ENCODE results near the gene SAMM50.

SAMM50 gene

GRCh38 chr22:43969989-43970755 is 14.9 kb downstream of the SAMM50 start:
- peaks cover 43% of the 10 kb centered on the region for H3K36me3 ChIP-seq (ENCODE audit: control insufficient read depth, insufficient read depth, low read length)
- H3K9ac ChIP-seq (ENCODE audit: low read depth, low read length): no peak overlapping the region

DNA sequence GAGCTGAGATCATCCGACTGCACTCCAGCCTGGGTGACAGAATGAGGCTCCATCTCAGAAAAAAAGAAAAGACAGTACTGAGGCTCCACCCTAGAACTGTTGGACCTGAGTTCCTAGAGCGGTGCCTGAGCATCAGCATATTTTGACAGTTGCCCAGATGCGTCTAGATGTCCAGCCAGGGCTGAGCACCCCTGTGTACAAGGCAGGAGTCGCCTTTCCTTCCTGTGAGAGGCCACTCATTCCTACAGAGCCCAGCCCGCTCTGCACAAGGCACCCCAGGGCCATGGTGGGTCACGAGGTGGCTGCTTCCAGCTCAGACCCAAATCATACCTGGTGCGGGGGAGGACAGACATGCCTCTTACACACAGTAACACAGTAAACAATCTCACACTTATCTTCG is 15.9 kb downstream of the SAMM50 start:
- H3K36me3 ChIP-seq (ENCODE audit: control insufficient read depth, insufficient read depth, low read length): peaks cover 53% of the 10 kb centered on the region
- H3K4me3 ChIP-seq (ENCODE audit: low read depth, low read length): no peak overlapping the region
- no peaks in the 10 kb centered on the region for H3K9me3 ChIP-seq (ENCODE audit: control insufficient read depth, insufficient read depth, low read length)

More at GRCh38 chr22:43969989-43970755, 14.9 kb downstream of the SAMM50 start:
- no peak overlapping the region for H3K4me3 ChIP-seq (ENCODE audit: low read depth, low read length)
- no peaks in the 10 kb centered on the region for H3K4me1 ChIP-seq (ENCODE audit: control insufficient read depth, insufficient read depth, low read length)
- no peaks in the 10 kb centered on the region for H3K9me3 ChIP-seq (ENCODE audit: control insufficient read depth, insufficient read depth, low read length)
- no peaks in the 10 kb centered on the region for H3K27me3 ChIP-seq (ENCODE audit: control insufficient read depth, insufficient read depth, low read length)

GRCh38 chr22:43972931-43973462 is 17.8 kb downstream of the SAMM50 start:
- Histone ChIP-seq H3K9me3 (ENCODE audit: control insufficient read depth, insufficient read depth, low read length) (no peaks in the 10 kb centered on the region), H3K27me3 (ENCODE audit: control insufficient read depth, insufficient read depth, low read length) (no peaks in the 10 kb centered on the region), H3K36me3 (ENCODE audit: control insufficient read depth, insufficient read depth, low read length) (peaks cover 64% of the 10 kb centered on the region), H3K4me3 (ENCODE audit: low read depth, low read length) (no peak overlapping the region), H3K4me1 (ENCODE audit: control insufficient read depth, insufficient read depth, low read length) (no peaks in the 10 kb centered on the region), H3K9ac (ENCODE audit: low read depth, low read length) (no peak overlapping the region)

More for the DNA sequence above, 15.9 kb downstream of the SAMM50 start:
- Histone ChIP-seq H3K27me3 (ENCODE audit: control insufficient read depth, insufficient read depth, low read length) (no peaks in the 10 kb centered on the region), H3K9ac (ENCODE audit: low read depth, low read length) (no peak overlapping the region), H3K4me1 (ENCODE audit: control insufficient read depth, insufficient read depth, low read length) (no peaks in the 10 kb centered on the region)

GRCh38 chr22:43974028-43974545 is 18.8 kb downstream of the SAMM50 start:
- Histone ChIP-seq H3K36me3 (ENCODE audit: control insufficient read depth, insufficient read depth, low read length) (peaks cover 57% of the 10 kb centered on the region), H3K27me3 (ENCODE audit: control insufficient read depth, insufficient read depth, low read length) (no peaks in the 10 kb centered on the region)

DNA sequence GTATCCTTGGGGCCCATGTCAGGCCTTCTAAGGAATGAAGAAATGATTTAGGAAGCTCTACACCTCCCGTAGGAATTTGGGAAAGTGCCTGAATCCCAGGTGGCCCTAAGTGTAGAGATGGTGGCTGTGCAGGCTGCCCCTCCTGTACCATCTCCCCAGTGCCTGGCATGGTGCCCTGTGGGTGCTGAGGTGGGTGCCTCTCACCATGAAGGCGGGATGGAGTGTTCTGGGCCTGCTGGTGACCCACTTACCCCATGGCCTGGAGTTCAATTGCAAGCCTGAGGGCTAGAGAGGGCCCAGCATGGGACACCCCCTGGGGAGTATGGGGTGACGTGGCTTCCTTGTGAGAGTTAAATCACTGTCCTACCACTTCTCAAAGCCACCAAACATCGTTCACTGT is 19.8 kb downstream of the SAMM50 start:
- no peaks in the 10 kb centered on the region for H3K27me3 ChIP-seq (ENCODE audit: control insufficient read depth, insufficient read depth, low read length)
- H3K9ac ChIP-seq (ENCODE audit: low read depth, low read length): no peak overlapping the region
- peaks cover 62% of the 10 kb centered on the region for H3K36me3 ChIP-seq (ENCODE audit: control insufficient read depth, insufficient read depth, low read length)
- no peak overlapping the region for H3K4me3 ChIP-seq (ENCODE audit: low read depth, low read length)
- no peaks in the 10 kb centered on the region for H3K9me3 ChIP-seq (ENCODE audit: control insufficient read depth, insufficient read depth, low read length)
- H3K4me1 ChIP-seq (ENCODE audit: control insufficient read depth, insufficient read depth, low read length): no peaks in the 10 kb centered on the region

More at GRCh38 chr22:43974028-43974545, 18.8 kb downstream of the SAMM50 start:
- H3K9ac ChIP-seq (ENCODE audit: low read depth, low read length): no peak overlapping the region
- no peaks in the 10 kb centered on the region for H3K9me3 ChIP-seq (ENCODE audit: control insufficient read depth, insufficient read depth, low read length)
- H3K4me1 ChIP-seq (ENCODE audit: control insufficient read depth, insufficient read depth, low read length): no peaks in the 10 kb centered on the region
- no peak overlapping the region for H3K4me3 ChIP-seq (ENCODE audit: low read depth, low read length)

- Histone ChIP-seq H3K4me3 (ENCODE audit: low read depth, low read length) (no peak overlapping the region), H3K36me3 (ENCODE audit: control insufficient read depth, insufficient read depth, low read length) (peaks cover 64% of the 10 kb centered on the region), H3K9me3 (ENCODE audit: control insufficient read depth, insufficient read depth, low read length) (no peaks in the 10 kb centered on the region), H3K27me3 (ENCODE audit: control insufficient read depth, insufficient read depth, low read length) (no peaks in the 10 kb centered on the region), H3K9ac (ENCODE audit: low read depth, low read length) (no peak overlapping the region), H3K4me1 (ENCODE audit: control insufficient read depth, insufficient read depth, low read length) (no peaks in the 10 kb centered on the region)
These were observed 21.9 kb downstream of the SAMM50 start for GRCh38 chr22:43976861-43977795.

- H3K36me3 ChIP-seq (ENCODE audit: control insufficient read depth, insufficient read depth, low read length): peaks cover 58% of the 10 kb centered on the region
- no peaks in the 10 kb centered on the region for H3K9me3 ChIP-seq (ENCODE audit: control insufficient read depth, insufficient read depth, low read length)
- H3K27me3 ChIP-seq (ENCODE audit: control insufficient read depth, insufficient read depth, low read length): no peaks in the 10 kb centered on the region
- no peak overlapping the region for H3K4me3 ChIP-seq (ENCODE audit: low read depth, low read length)
- no peaks in the 10 kb centered on the region for H3K4me1 ChIP-seq (ENCODE audit: control insufficient read depth, insufficient read depth, low read length)
- no peak overlapping the region for H3K9ac ChIP-seq (ENCODE audit: low read depth, low read length)
These were observed 23.3 kb downstream of the SAMM50 start for GRCh38 chr22:43978558-43978957.

DNA sequence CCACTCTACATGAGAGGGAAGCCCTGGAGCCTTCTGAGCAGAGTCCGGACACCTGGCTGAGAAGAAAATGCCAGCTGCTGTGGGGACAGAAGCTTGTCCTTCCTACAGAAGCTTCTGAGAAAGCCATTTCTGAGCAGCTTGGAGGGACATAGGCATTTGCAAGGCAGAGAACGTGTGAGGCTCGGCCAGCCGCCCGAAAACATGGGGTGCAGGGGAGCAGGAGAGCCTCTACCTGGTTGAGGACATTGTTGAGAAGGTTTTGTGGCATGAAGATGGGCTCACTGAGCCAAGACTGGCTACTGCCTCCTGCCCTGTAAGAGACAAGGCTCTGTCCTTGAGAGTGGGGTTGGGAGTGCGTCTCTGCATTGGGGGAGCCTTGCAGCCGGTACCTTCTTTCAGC is 25.3 kb downstream of the SAMM50 start:
- Histone ChIP-seq H3K9ac (ENCODE audit: low read depth, low read length) (no peak overlapping the region), H3K4me1 (ENCODE audit: control insufficient read depth, insufficient read depth, low read length) (no peaks in the 10 kb centered on the region), H3K27me3 (ENCODE audit: control insufficient read depth, insufficient read depth, low read length) (no peaks in the 10 kb centered on the region), H3K4me3 (ENCODE audit: low read depth, low read length) (no peak overlapping the region), H3K9me3 (ENCODE audit: control insufficient read depth, insufficient read depth, low read length) (no peaks in the 10 kb centered on the region), H3K36me3 (ENCODE audit: control insufficient read depth, insufficient read depth, low read length) (peaks cover 47% of the 10 kb centered on the region)

- no peaks in the 10 kb centered on the region for H3K9me3 ChIP-seq (ENCODE audit: control insufficient read depth, insufficient read depth, low read length)
- no peak overlapping the region for H3K4me3 ChIP-seq (ENCODE audit: low read depth, low read length)
- H3K36me3 ChIP-seq (ENCODE audit: control insufficient read depth, insufficient read depth, low read length): peaks cover 44% of the 10 kb centered on the region
- H3K4me1 ChIP-seq (ENCODE audit: control insufficient read depth, insufficient read depth, low read length): no peaks in the 10 kb centered on the region
- no peak overlapping the region for H3K9ac ChIP-seq (ENCODE audit: low read depth, low read length)
- H3K27me3 ChIP-seq (ENCODE audit: control insufficient read depth, insufficient read depth, low read length): no peaks in the 10 kb centered on the region
These were observed 25.8 kb downstream of the SAMM50 start for GRCh38 chr22:43980996-43981395.

DNA sequence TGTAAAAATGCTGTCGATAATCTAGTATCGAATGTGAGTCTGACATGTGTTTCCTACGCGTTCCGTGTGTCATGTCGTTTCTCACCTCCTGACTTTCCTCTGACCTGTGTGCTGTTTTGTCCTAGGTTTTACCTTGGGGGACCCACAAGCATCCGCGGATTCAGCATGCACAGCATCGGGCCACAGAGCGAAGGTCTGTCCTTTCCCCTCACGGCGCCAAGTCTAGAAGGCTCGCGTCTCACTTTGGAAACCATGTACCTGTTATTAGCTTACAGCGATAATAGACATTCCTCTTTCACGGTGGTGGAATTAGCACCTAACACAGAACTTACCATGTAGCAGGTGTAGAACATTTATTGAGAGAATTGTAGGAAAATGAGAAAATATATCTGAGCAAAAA is 28.6 kb downstream of the SAMM50 start:
- Histone ChIP-seq H3K4me3 (ENCODE audit: low read depth, low read length) (no peak overlapping the region), H3K9ac (ENCODE audit: low read depth, low read length) (no peak overlapping the region), H3K27me3 (ENCODE audit: control insufficient read depth, insufficient read depth, low read length) (no peaks in the 10 kb centered on the region), H3K36me3 (ENCODE audit: control insufficient read depth, insufficient read depth, low read length) (peaks cover 33% of the 10 kb centered on the region), H3K9me3 (ENCODE audit: control insufficient read depth, insufficient read depth, low read length) (no peaks in the 10 kb centered on the region), H3K4me1 (ENCODE audit: control insufficient read depth, insufficient read depth, low read length) (no peaks in the 10 kb centered on the region)

DNA sequence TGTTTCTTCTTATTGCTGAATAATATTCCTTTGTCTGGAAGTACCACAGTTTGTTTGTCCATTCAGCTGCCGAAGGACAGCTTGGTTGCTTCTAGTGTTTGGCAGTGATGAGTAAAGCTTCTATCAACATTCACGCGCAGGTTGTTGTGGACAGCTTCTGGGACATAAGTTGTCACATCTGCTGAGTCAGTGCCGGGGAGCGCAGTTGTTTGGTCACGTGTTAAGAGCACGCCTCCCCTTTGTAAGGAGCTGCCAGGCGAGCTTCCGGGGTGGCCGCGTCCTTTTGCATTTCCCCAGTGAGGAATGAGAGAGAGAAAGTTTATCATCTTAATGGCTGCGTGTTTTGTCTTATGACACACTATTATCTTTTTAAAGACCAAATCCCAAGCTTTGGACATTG is 30.3 kb downstream of the SAMM50 start:
- Histone ChIP-seq H3K4me3 (ENCODE audit: low read depth, low read length) (no peak overlapping the region), H3K9ac (ENCODE audit: low read depth, low read length) (no peak overlapping the region), H3K27me3 (ENCODE audit: control insufficient read depth, insufficient read depth, low read length) (no peaks in the 10 kb centered on the region), H3K4me1 (ENCODE audit: control insufficient read depth, insufficient read depth, low read length) (no peaks in the 10 kb centered on the region), H3K36me3 (ENCODE audit: control insufficient read depth, insufficient read depth, low read length) (peaks cover 28% of the 10 kb centered on the region), H3K9me3 (ENCODE audit: control insufficient read depth, insufficient read depth, low read length) (no peaks in the 10 kb centered on the region)

All from iPS-15b (cell line).